Neuronal stem cell (in vitro differentiated cells): ENCODE measurements around the gene CARHSP1.
"Not testable (repeated sequence)": the region's sequence is repeated elsewhere in the genome, so short reads cannot be mapped to it uniquely, and the experiment has no call there.

ENCODE experiments used
- DNase-seq: peaks from one replicate; pipeline ENCODE4 v3.0.0-alpha.2; 2013; ENCODE audit warnings: low spot score
- H2AFZ ChIP-seq: one replicate; pipeline ENCODE4 v1.6.1; 2013; ENCODE audit warnings: mild to moderate bottlenecking, low read length, inconsistent platforms
- H2AK5ac ChIP-seq: 2 replicates; pipeline ENCODE4 v1.6.1; 2013; ENCODE audit warnings: low read depth, mild to moderate bottlenecking, inconsistent platforms, low read length, moderate library complexity, mixed read lengths
- H2BK120ac ChIP-seq: 2 replicates; pipeline ENCODE4 v1.6.1; 2013; ENCODE audit warnings: low read depth, mild to moderate bottlenecking, inconsistent platforms, low read length, moderate library complexity, mixed read lengths
- H2BK12ac ChIP-seq: one replicate; pipeline ENCODE4 v1.6.1; 2013; ENCODE audit warnings: low read length, inconsistent platforms
- H2BK15ac ChIP-seq: 2 replicates; pipeline ENCODE4 v1.6.1; 2013; ENCODE audit warnings: mild to moderate bottlenecking, low read length, inconsistent platforms, mixed read lengths
- H2BK5ac ChIP-seq: one replicate; pipeline ENCODE4 v1.6.1; 2013; ENCODE audit warnings: inconsistent platforms, mild to moderate bottlenecking, low read length, moderate library complexity
- H3K14ac ChIP-seq: one replicate; pipeline ENCODE4 v1.6.1; 2013; ENCODE audit warnings: low read length, inconsistent platforms
- H3K18ac ChIP-seq: 2 replicates; pipeline ENCODE4 v1.6.1; 2013; ENCODE audit warnings: low read length, inconsistent platforms
- H3K23ac ChIP-seq: 2 replicates; pipeline ENCODE4 v1.6.1; 2013; ENCODE audit warnings: low read depth, mild to moderate bottlenecking, mixed read lengths, low read length, inconsistent platforms; ENCODE audit not compliant: poor library complexity
- H3K27ac ChIP-seq: replicated peaks from 3 replicates; pipeline ENCODE4 v1.5.1; 2013; ENCODE audit warnings: low read length, inconsistent platforms
- H3K27me3 ChIP-seq, 3 experiments: 2 replicates each; pipeline ENCODE4 v1.6.1; 2013; ENCODE audit warnings: low read length in 3 of 3, mild to moderate bottlenecking in 2 of 3, inconsistent platforms in 1 of 3, low read depth in 1 of 3, mixed read lengths in 1 of 3, moderate library complexity in 1 of 3; ENCODE audit not compliant: control insufficient read depth in 3 of 3, insufficient read depth in 3 of 3
- H3K36me3 ChIP-seq, 2 donors: replicated peaks in 1 of 2; 2 replicates each; pipeline ENCODE4 v1.6.1; 2013; ENCODE audit warnings: low read length in 2 of 2; ENCODE audit not compliant: control insufficient read depth in 2 of 2, insufficient read depth in 2 of 2
- H3K4ac ChIP-seq: 2 replicates; pipeline ENCODE4 v1.6.1; 2013; ENCODE audit warnings: inconsistent platforms, mild to moderate bottlenecking, low read length, moderate library complexity
- H3K4me1 ChIP-seq, 2 donors: 1 replicate in 1 of 2; 2 replicates in 1 of 2; pipeline ENCODE4 v1.6.1; 2013; ENCODE audit warnings: low read length in 2 of 2, low read depth in 1 of 2; ENCODE audit not compliant: control insufficient read depth in 2 of 2, insufficient read depth in 1 of 2
- H3K4me2 ChIP-seq: one replicate; pipeline ENCODE4 v1.6.1; 2013; ENCODE audit warnings: mild to moderate bottlenecking, low read length, inconsistent platforms; ENCODE audit not compliant: insufficient read depth, poor library complexity, severe bottlenecking
- H3K4me3 ChIP-seq, 2 donors: 2 replicates each; pipeline ENCODE4 v1.5.1; 2013; ENCODE audit warnings: low read length in 2 of 2, mild to moderate bottlenecking in 2 of 2, inconsistent platforms in 1 of 2, moderate library complexity in 1 of 2
- H3K79me1 ChIP-seq: one replicate; pipeline ENCODE4 v1.6.1; 2013; ENCODE audit warnings: low read depth, mild to moderate bottlenecking, inconsistent platforms, low read length, moderate library complexity
- H3K9ac ChIP-seq: one replicate; pipeline ENCODE4 v1.6.1; 2013; ENCODE audit warnings: mild to moderate bottlenecking, low read depth, low read length, inconsistent platforms; ENCODE audit not compliant: poor library complexity
- H3K9me3 ChIP-seq, 2 donors: replicated peaks in 1 of 2; 2 replicates each; pipeline versions ENCODE3 to v1.6.1; 2013; ENCODE audit warnings: low read length in 2 of 2, mild to moderate bottlenecking in 2 of 2, inconsistent platforms in 1 of 2, low read depth in 1 of 2, mixed read lengths in 1 of 2, moderate library complexity in 1 of 2; ENCODE audit not compliant: control insufficient read depth in 2 of 2, insufficient read depth in 1 of 2
- H4K8ac ChIP-seq: one replicate; pipeline ENCODE4 v1.6.1; 2013; ENCODE audit warnings: low read depth, mild to moderate bottlenecking, inconsistent platforms, low read length, moderate library complexity
- H4K91ac ChIP-seq: one replicate; pipeline ENCODE4 v1.6.1; 2013; ENCODE audit warnings: low read length, low read depth, mild to moderate bottlenecking, inconsistent platforms; ENCODE audit not compliant: poor library complexity
- WGBS, 2 donors: extraction: QIAGEN DNeasy Blood & Tissue Kit; methylation state at CpG; one replicate each; pipeline ENCODE4 v1.1.7; 2013; ENCODE audit warnings: missing lambda C conversion rate in 2 of 2, mixed read lengths in 1 of 2; ENCODE audit not compliant: insufficient read length in 2 of 2, insufficient replicate concordance in 1 of 2; ENCODE audit errors: extremely low coverage in 2 of 2; 5-methylcytosine and 5-hydroxymethylcytosine counted together

CARHSP1 gene

GRCh38 chr16:8837594-8837993, 31.2 kb downstream of the CARHSP1 start:
- not testable (repeated sequence) for H3K27ac ChIP-seq, H3K4ac ChIP-seq

GRCh38 chr16:8836797-8837196, 32.0 kb downstream of the CARHSP1 start:
- not testable (repeated sequence) for H3K27me3 ChIP-seq, H2BK120ac ChIP-seq, H3K4ac ChIP-seq, H4K91ac ChIP-seq, H3K4me2 ChIP-seq, H3K79me1 ChIP-seq, DNase-seq, H3K9ac ChIP-seq, H3K27ac ChIP-seq, H3K23ac ChIP-seq, H3K4me3 ChIP-seq, H3K9me3 ChIP-seq, H3K14ac ChIP-seq, H2AFZ ChIP-seq, H2AK5ac ChIP-seq, H2BK12ac ChIP-seq, H2BK15ac ChIP-seq, H3K18ac ChIP-seq, H3K36me3 ChIP-seq, H2BK5ac ChIP-seq, H4K8ac ChIP-seq
- peaks cover 7 to 10% of the 10 kb centered on the region in 2 donors for H3K4me1 ChIP-seq
- WGBS, 2 donors, result no CpG with 5 or more reads among the region's 7 CpGs

More at GRCh38 chr16:8837594-8837993, 31.2 kb downstream of the CARHSP1 start:
- not testable (repeated sequence) for H3K27me3 ChIP-seq, H3K9ac ChIP-seq, H3K4me2 ChIP-seq, H3K79me1 ChIP-seq, H2BK5ac ChIP-seq, H2AK5ac ChIP-seq, H2BK120ac ChIP-seq, H3K4me1 ChIP-seq, H3K14ac ChIP-seq, DNase-seq, H2AFZ ChIP-seq, H2BK12ac ChIP-seq, H3K4me3 ChIP-seq, H4K91ac ChIP-seq, H3K23ac ChIP-seq, H3K18ac ChIP-seq, H3K36me3 ChIP-seq, H4K8ac ChIP-seq, H3K9me3 ChIP-seq, H2BK15ac ChIP-seq
- WGBS, 2 donors, result no CpG with 5 or more reads among the region's 15 CpGs

DNA sequence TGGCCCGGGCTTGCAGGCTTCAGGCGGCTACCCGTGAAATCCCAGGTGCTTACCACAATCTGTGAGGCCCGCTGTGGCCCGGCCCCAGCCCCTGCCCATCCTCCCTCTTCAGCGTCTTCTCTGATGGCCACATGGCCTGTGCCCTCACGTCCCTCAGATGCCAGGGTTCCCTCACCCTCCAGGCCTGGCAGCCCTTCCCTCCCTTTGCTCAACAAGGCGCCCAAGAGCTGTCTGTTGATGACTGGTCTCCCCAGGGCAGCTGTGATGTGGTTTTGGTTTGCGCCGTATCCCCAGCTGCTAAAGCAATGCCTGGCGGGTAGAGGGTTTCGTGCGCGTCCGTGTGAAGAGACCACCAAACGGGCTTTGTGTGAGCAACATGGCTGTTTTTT, 36.1 kb downstream of the CARHSP1 start:
- Histone ChIP-seq H2BK5ac (no peak overlapping the region), H3K14ac (no peak overlapping the region), H3K23ac (peak overlapping the region; percentile 70), H3K4me2 (no peak overlapping the region), H2BK120ac (peak overlapping the region; percentile 35), H3K79me1 (no peaks in the 10 kb centered on the region), H4K91ac (peak overlapping the region; percentile 5), H4K8ac (no peak overlapping the region), H3K27ac (peak overlapping the region; percentile 74), H2AK5ac (peak overlapping the region; percentile 99), H3K18ac (peak overlapping the region; percentile 89), H3K27me3 (no peaks in the 10 kb centered on the region), H3K9ac (no peak overlapping the region), H2AFZ (peak overlapping the region; percentile 75), H3K4ac (no peak overlapping the region), H3K36me3 (peaks cover 2 to 22% of the 10 kb centered on the region in 2 donors), H3K4me3 (no peak overlapping the region), H2BK15ac (no peak overlapping the region), H2BK12ac (no peak overlapping the region), H3K4me1 (peaks cover 12 to 14% of the 10 kb centered on the region in 2 donors), H3K9me3 (no peaks in the 10 kb centered on the region)
- DNase-seq, result no peak
- no CpG with 5 or more reads among the region's 16 CpGs for WGBS, 2 donors

- Histone ChIP-seq H3K18ac (peak overlapping the region; percentile 89), H3K27me3 (no peaks in the 10 kb centered on the region), H2AK5ac (peak overlapping the region; percentile 99), H4K8ac (no peak overlapping the region), H3K14ac (no peak overlapping the region), H3K4ac (no peak overlapping the region), H3K23ac (peak overlapping the region; percentile 70), H2BK5ac (no peak overlapping the region), H2BK15ac (no peak overlapping the region), H3K4me1 (peaks cover 12 to 14% of the 10 kb centered on the region in 2 donors), H4K91ac (no peak overlapping the region), H3K4me3 (no peak overlapping the region), H2AFZ (peak overlapping the region; percentile 75), H2BK120ac (no peak overlapping the region), H3K36me3 (peaks cover 2 to 22% of the 10 kb centered on the region in 2 donors), H3K79me1 (no peaks in the 10 kb centered on the region), H3K9ac (no peak overlapping the region), H3K4me2 (peak overlapping the region; percentile 11), H3K27ac (peak overlapping the region; percentile 74), H2BK12ac (no peak overlapping the region), H3K9me3 (no peaks in the 10 kb centered on the region)
- WGBS, 2 donors, result no CpG with 5 or more reads among the region's 18 CpGs
- peak; percentile 32 for DNase-seq
These were observed 36.7 kb downstream of the CARHSP1 start for GRCh38 chr16:8831871-8832716.
